ENCODE results near the gene COL4A3.

COL4A3 gene

GRCh38 chr2:227188292-227188691 lies 23.9 kb downstream of the COL4A3 start:
- H3K4me1 ChIP-seq (ENCODE audit: control insufficient read depth in 1 of 2, insufficient read depth in 2 of 2, low read length in 2 of 2): no peaks in the 10 kb centered on the region
- H3K9me3 ChIP-seq (ENCODE audit: control insufficient read depth in 1 of 2, low read length in 2 of 2): no peaks in the 10 kb centered on the region
- no peak overlapping the region for H3K27ac ChIP-seq (ENCODE audit: low read length)
- H3K27me3 ChIP-seq (ENCODE audit: low read depth, low read length): no peaks in the 10 kb centered on the region
- no peak overlapping the region for H3K4me3 ChIP-seq (ENCODE audit: low read depth in 1 of 2, low read length in 2 of 2)
- H3K36me3 ChIP-seq (ENCODE audit: control insufficient read depth in 1 of 2, insufficient read depth in 2 of 2, low read length in 2 of 2): no peaks in the 10 kb centered on the region

- Histone ChIP-seq H3K9me3 (ENCODE audit: control insufficient read depth in 1 of 2, low read length in 2 of 2) (no peaks in the 10 kb centered on the region), H3K36me3 (ENCODE audit: control insufficient read depth in 1 of 2, insufficient read depth in 2 of 2, low read length in 2 of 2) (no peaks in the 10 kb centered on the region), H3K4me3 (ENCODE audit: low read depth in 1 of 2, low read length in 2 of 2) (no peak overlapping the region), H3K27ac (ENCODE audit: low read length) (no peak overlapping the region), H3K4me1 (ENCODE audit: control insufficient read depth in 1 of 2, insufficient read depth in 2 of 2, low read length in 2 of 2) (no peaks in the 10 kb centered on the region), H3K27me3 (ENCODE audit: low read depth, low read length) (no peaks in the 10 kb centered on the region)
Measured at GRCh38 chr2:227191367-227191766, 26.9 kb downstream of the COL4A3 start.

GRCh38 chr2:227192491-227192890 lies 28.1 kb downstream of the COL4A3 start:
- Histone ChIP-seq H3K36me3 (ENCODE audit: control insufficient read depth in 1 of 2, insufficient read depth in 2 of 2, low read length in 2 of 2) (no peaks in the 10 kb centered on the region), H3K27ac (ENCODE audit: low read length) (no peak overlapping the region), H3K4me1 (ENCODE audit: control insufficient read depth in 1 of 2, insufficient read depth in 2 of 2, low read length in 2 of 2) (no peaks in the 10 kb centered on the region), H3K27me3 (ENCODE audit: low read depth, low read length) (no peaks in the 10 kb centered on the region), H3K9me3 (ENCODE audit: control insufficient read depth in 1 of 2, low read length in 2 of 2) (no peaks in the 10 kb centered on the region), H3K4me3 (ENCODE audit: low read depth in 1 of 2, low read length in 2 of 2) (no peak overlapping the region)

GRCh38 chr2:227194219-227194618 lies 29.8 kb downstream of the COL4A3 start:
- no peaks in the 10 kb centered on the region for H3K27me3 ChIP-seq (ENCODE audit: low read depth, low read length)
- H3K4me1 ChIP-seq (ENCODE audit: control insufficient read depth in 1 of 2, insufficient read depth in 2 of 2, low read length in 2 of 2): no peaks in the 10 kb centered on the region
- no peak overlapping the region for H3K27ac ChIP-seq (ENCODE audit: low read length)
- H3K4me3 ChIP-seq (ENCODE audit: low read depth in 1 of 2, low read length in 2 of 2): no peak overlapping the region
- H3K36me3 ChIP-seq (ENCODE audit: control insufficient read depth in 1 of 2, insufficient read depth in 2 of 2, low read length in 2 of 2): no peaks in the 10 kb centered on the region
- no peaks in the 10 kb centered on the region for H3K9me3 ChIP-seq (ENCODE audit: control insufficient read depth in 1 of 2, low read length in 2 of 2)

GRCh38 chr2:227198866-227199265 lies 34.4 kb downstream of the COL4A3 start:
- Histone ChIP-seq H3K36me3 (ENCODE audit: control insufficient read depth in 1 of 2, insufficient read depth in 2 of 2, low read length in 2 of 2) (no peaks in the 10 kb centered on the region), H3K4me3 (ENCODE audit: low read depth in 1 of 2, low read length in 2 of 2) (no peak overlapping the region), H3K4me1 (ENCODE audit: control insufficient read depth in 1 of 2, insufficient read depth in 2 of 2, low read length in 2 of 2) (no peaks in the 10 kb centered on the region), H3K9me3 (ENCODE audit: control insufficient read depth in 1 of 2, low read length in 2 of 2) (no peaks in the 10 kb centered on the region), H3K27me3 (ENCODE audit: low read depth, low read length) (no peaks in the 10 kb centered on the region), H3K27ac (ENCODE audit: low read length) (no peak overlapping the region)

- Histone ChIP-seq H3K27me3 (ENCODE audit: low read depth, low read length) (no peaks in the 10 kb centered on the region), H3K36me3 (ENCODE audit: control insufficient read depth in 1 of 2, insufficient read depth in 2 of 2, low read length in 2 of 2) (no peaks in the 10 kb centered on the region), H3K27ac (ENCODE audit: low read length) (no peak overlapping the region), H3K4me1 (ENCODE audit: control insufficient read depth in 1 of 2, insufficient read depth in 2 of 2, low read length in 2 of 2) (no peaks in the 10 kb centered on the region), H3K4me3 (ENCODE audit: low read depth in 1 of 2, low read length in 2 of 2) (no peak overlapping the region), H3K9me3 (ENCODE audit: control insufficient read depth in 1 of 2, low read length in 2 of 2) (no peaks in the 10 kb centered on the region)
Measured at GRCh38 chr2:227201771-227202170, 37.3 kb downstream of the COL4A3 start.

GRCh38 chr2:227204452-227204851 lies 40.0 kb downstream of the COL4A3 start:
- H3K36me3 ChIP-seq (ENCODE audit: control insufficient read depth in 1 of 2, insufficient read depth in 2 of 2, low read length in 2 of 2): no peaks in the 10 kb centered on the region
- H3K27me3 ChIP-seq (ENCODE audit: low read depth, low read length): no peaks in the 10 kb centered on the region
- no peak overlapping the region for H3K27ac ChIP-seq (ENCODE audit: low read length)
- H3K4me3 ChIP-seq (ENCODE audit: low read depth in 1 of 2, low read length in 2 of 2): no peak overlapping the region
- no peaks in the 10 kb centered on the region for H3K9me3 ChIP-seq (ENCODE audit: control insufficient read depth in 1 of 2, low read length in 2 of 2)
- H3K4me1 ChIP-seq (ENCODE audit: control insufficient read depth in 1 of 2, insufficient read depth in 2 of 2, low read length in 2 of 2): no peaks in the 10 kb centered on the region

GRCh38 chr2:227205701-227206100 lies 41.3 kb downstream of the COL4A3 start:
- H3K27ac ChIP-seq (ENCODE audit: low read length): no peak overlapping the region
- H3K4me3 ChIP-seq (ENCODE audit: low read depth in 1 of 2, low read length in 2 of 2): no peak overlapping the region
- H3K4me1 ChIP-seq (ENCODE audit: control insufficient read depth in 1 of 2, insufficient read depth in 2 of 2, low read length in 2 of 2): no peaks in the 10 kb centered on the region
- H3K36me3 ChIP-seq (ENCODE audit: control insufficient read depth in 1 of 2, insufficient read depth in 2 of 2, low read length in 2 of 2): no peaks in the 10 kb centered on the region
- H3K9me3 ChIP-seq (ENCODE audit: control insufficient read depth in 1 of 2, low read length in 2 of 2): no peaks in the 10 kb centered on the region
- no peaks in the 10 kb centered on the region for H3K27me3 ChIP-seq (ENCODE audit: low read depth, low read length)

- Histone ChIP-seq H3K27me3 (ENCODE audit: low read depth, low read length) (no peaks in the 10 kb centered on the region), H3K9me3 (ENCODE audit: control insufficient read depth in 1 of 2, low read length in 2 of 2) (no peaks in the 10 kb centered on the region), H3K4me1 (ENCODE audit: control insufficient read depth in 1 of 2, insufficient read depth in 2 of 2, low read length in 2 of 2) (no peaks in the 10 kb centered on the region), H3K27ac (ENCODE audit: low read length) (no peak overlapping the region), H3K36me3 (ENCODE audit: control insufficient read depth in 1 of 2, insufficient read depth in 2 of 2, low read length in 2 of 2) (no peaks in the 10 kb centered on the region), H3K4me3 (ENCODE audit: low read depth in 1 of 2, low read length in 2 of 2) (no peak overlapping the region)
Measured at GRCh38 chr2:227206406-227206805, 42.0 kb downstream of the COL4A3 start.

GRCh38 chr2:227207573-227207972 lies 43.1 kb downstream of the COL4A3 start:
- Histone ChIP-seq H3K27ac (ENCODE audit: low read length) (no peak overlapping the region), H3K4me3 (ENCODE audit: low read depth in 1 of 2, low read length in 2 of 2) (no peak overlapping the region), H3K36me3 (ENCODE audit: control insufficient read depth in 1 of 2, insufficient read depth in 2 of 2, low read length in 2 of 2) (no peaks in the 10 kb centered on the region), H3K4me1 (ENCODE audit: control insufficient read depth in 1 of 2, insufficient read depth in 2 of 2, low read length in 2 of 2) (no peaks in the 10 kb centered on the region), H3K27me3 (ENCODE audit: low read depth, low read length) (no peaks in the 10 kb centered on the region), H3K9me3 (ENCODE audit: control insufficient read depth in 1 of 2, low read length in 2 of 2) (no peaks in the 10 kb centered on the region)

GRCh38 chr2:227214622-227215041 lies 50.2 kb downstream of the COL4A3 start:
- Histone ChIP-seq H3K4me3 (ENCODE audit: low read depth in 1 of 2, low read length in 2 of 2) (no peak overlapping the region), H3K36me3 (ENCODE audit: control insufficient read depth in 1 of 2, insufficient read depth in 2 of 2, low read length in 2 of 2) (no peaks in the 10 kb centered on the region), H3K27ac (ENCODE audit: low read length) (no peak overlapping the region), H3K27me3 (ENCODE audit: low read depth, low read length) (no peaks in the 10 kb centered on the region), H3K9me3 (ENCODE audit: control insufficient read depth in 1 of 2, low read length in 2 of 2) (no peaks in the 10 kb centered on the region), H3K4me1 (ENCODE audit: control insufficient read depth in 1 of 2, insufficient read depth in 2 of 2, low read length in 2 of 2) (no peaks in the 10 kb centered on the region)

- no peaks in the 10 kb centered on the region for H3K9me3 ChIP-seq (ENCODE audit: control insufficient read depth in 1 of 2, low read length in 2 of 2)
- no peaks in the 10 kb centered on the region for H3K27me3 ChIP-seq (ENCODE audit: low read depth, low read length)
- no peak overlapping the region for H3K27ac ChIP-seq (ENCODE audit: low read length)
- no peaks in the 10 kb centered on the region for H3K4me1 ChIP-seq (ENCODE audit: control insufficient read depth in 1 of 2, insufficient read depth in 2 of 2, low read length in 2 of 2)
- no peaks in the 10 kb centered on the region for H3K36me3 ChIP-seq (ENCODE audit: control insufficient read depth in 1 of 2, insufficient read depth in 2 of 2, low read length in 2 of 2)
- H3K4me3 ChIP-seq (ENCODE audit: low read depth in 1 of 2, low read length in 2 of 2): no peak overlapping the region
Measured at GRCh38 chr2:227219312-227220105, 55.1 kb downstream of the COL4A3 start.
